Measurements from ENCODE around the gene ORM1. TPM values are rescaled to one million over a fixed set of nuclear protein-coding genes. Genes with fewer than 3 reads are reported as not detected.

ORM1 gene
- total RNA-seq, 3 donors from 2014 or later = 8.3 TPM; not detected in 2

GRCh38 chr9:114312513-114312875, 10.4 kb upstream of the ORM1 start:
- H3K9me3 ChIP-seq = peaks cover 0 to 7% of the 10 kb centered on the region in 2 donors
- H3K27ac ChIP-seq = no peak overlapping the region
- no peaks in the 10 kb centered on the region for H3K4me1 ChIP-seq
- H3K4me3 ChIP-seq = no peak overlapping the region
- intact Hi-C loops (cut with DNase I; ENCODE audit: low total_unique reads) = no loop called here
- H3K27me3 ChIP-seq = no peaks in the 10 kb centered on the region
- no peak for DNase-seq (ENCODE audit: low spot score in 2 of 2)
- no peaks in the 10 kb centered on the region for H3K36me3 ChIP-seq
- TF ChIP-seq CTCF (IDR thresholded peaks at IDR 0.05) = no peak
- no peak for TF ChIP-seq POLR2A (IDR thresholded peaks at IDR 0.05)
- TF ChIP-seq POLR2AphosphoS5 (IDR thresholded peaks at IDR 0.05) = no peak

- Histone ChIP-seq H3K36me3 (no peaks in the 10 kb centered on the region), H3K27me3 (no peaks in the 10 kb centered on the region), H3K9me3 (peaks cover 0 to 7% of the 10 kb centered on the region in 2 donors), H3K27ac (no peak overlapping the region), H3K4me3 (no peak overlapping the region), H3K4me1 (no peaks in the 10 kb centered on the region)
- intact Hi-C loops (cut with DNase I; ENCODE audit: low total_unique reads) = no loop called here
- DNase-seq (ENCODE audit: low spot score in 2 of 2) = no peak
- TF ChIP-seq CTCF (IDR thresholded peaks at IDR 0.05) (no peak), POLR2AphosphoS5 (IDR thresholded peaks at IDR 0.05) (no peak), POLR2A (IDR thresholded peaks at IDR 0.05) (no peak)
Measured at GRCh38 chr9:114313186-114313585, 9.7 kb upstream of the ORM1 start.

- DNase-seq (ENCODE audit: low spot score in 2 of 2) = no peak
- H3K9me3 ChIP-seq = peaks cover 0 to 7% of the 10 kb centered on the region in 2 donors
- intact Hi-C loops (cut with DNase I; ENCODE audit: low total_unique reads) = no loop called here
- no peaks in the 10 kb centered on the region for H3K36me3 ChIP-seq
- H3K27ac ChIP-seq = peak overlapping the region in 1 of 2 donors; percentile 3
- no peaks in the 10 kb centered on the region for H3K4me1 ChIP-seq
- H3K27me3 ChIP-seq = no peaks in the 10 kb centered on the region
- TF ChIP-seq POLR2A (IDR thresholded peaks at IDR 0.05) (no peak), POLR2AphosphoS5 (IDR thresholded peaks at IDR 0.05) (no peak), CTCF (IDR thresholded peaks at IDR 0.05) (no peak)
- H3K4me3 ChIP-seq = no peak overlapping the region
Measured at GRCh38 chr9:114314256-114314867, 8.5 kb upstream of the ORM1 start.

GRCh38 chr9:114314881-114315722, 7.8 kb upstream of the ORM1 start:
- peak in 1 of 2 donors; percentile 52 for DNase-seq (ENCODE audit: low spot score in 2 of 2)
- Histone ChIP-seq H3K4me1 (no peaks in the 10 kb centered on the region), H3K36me3 (no peaks in the 10 kb centered on the region), H3K9me3 (peaks cover 0 to 7% of the 10 kb centered on the region in 2 donors), H3K27me3 (no peaks in the 10 kb centered on the region), H3K4me3 (no peak overlapping the region), H3K27ac (peak overlapping the region in 1 of 2 donors; percentile 3)
- intact Hi-C loops (cut with DNase I; ENCODE audit: low total_unique reads) = no loop called here
- TF ChIP-seq POLR2AphosphoS5 (IDR thresholded peaks at IDR 0.05) = no peak
- no peak for TF ChIP-seq CTCF (IDR thresholded peaks at IDR 0.05)
- no peak for TF ChIP-seq POLR2A (IDR thresholded peaks at IDR 0.05)

GRCh38 chr9:114315723-114316363, 7.1 kb upstream of the ORM1 start:
- DNase-seq (ENCODE audit: low spot score in 2 of 2) = no peak
- Histone ChIP-seq H3K27ac (no peak overlapping the region), H3K4me1 (no peaks in the 10 kb centered on the region), H3K27me3 (no peaks in the 10 kb centered on the region), H3K36me3 (no peaks in the 10 kb centered on the region), H3K9me3 (peaks cover 0 to 7% of the 10 kb centered on the region in 2 donors), H3K4me3 (no peak overlapping the region)
- intact Hi-C loops (cut with DNase I; ENCODE audit: low total_unique reads) = no loop called here
- TF ChIP-seq CTCF (IDR thresholded peaks at IDR 0.05) (no peak), POLR2A (IDR thresholded peaks at IDR 0.05) (no peak), POLR2AphosphoS5 (IDR thresholded peaks at IDR 0.05) (no peak)
